ENCODE data around the gene GAB4. TPM values are rescaled to one million over a fixed set of nuclear protein-coding genes. Genes with fewer than 3 reads are reported as not detected.

Gene GAB4
- total and polyA plus RNA-seq, 2 of the 8 experiments (the other 6 are each of a cell fraction or from before 2014, with no cell fraction given), result 0.03 to 0.17 TPM

- H3K23me2 ChIP-seq (ENCODE audit: low read depth, low read length), result no peaks in the 10 kb centered on the region
- no peak overlapping the region for H2BK15ac ChIP-seq (ENCODE audit: low read length)
- no peak overlapping the region for H4K5ac ChIP-seq (ENCODE audit: insufficient read length, low read depth, low read length)
- no peak overlapping the region for H4K8ac ChIP-seq (ENCODE audit: extremely low read depth, insufficient read depth, low read length)
- no peak overlapping the region for H3K18ac ChIP-seq (ENCODE audit: extremely low read depth, low read length)
- CTCF ChIA-PET (ENCODE audit: partially characterized antibody), result interaction anchor here (0.6 to 1.2 kb wide), 2 partner anchors 12 to 165 kb away, joined by 3 read pairs; no protein-coding TSS in a partner anchor
- H3K14ac ChIP-seq (ENCODE audit: insufficient read length), result no peak overlapping the region
- peak in 1 of 2 experiments; percentile 19 for DNase-seq (ENCODE audit: low read depth in 1 of 2, low spot score in 2 of 2)
- H3K56ac ChIP-seq (replicated peaks; ENCODE audit: insufficient read length, low read depth, low read length), result no peak overlapping the region
- no peak overlapping the region for H3K4me2 ChIP-seq (ENCODE audit: insufficient read depth in 1 of 2, low read depth in 2 of 2, low read length in 2 of 2)
- H4K91ac ChIP-seq (replicated peaks; ENCODE audit: insufficient read length, low read length), result no peak overlapping the region
- no peak overlapping the region for H2AK5ac ChIP-seq (ENCODE audit: low read depth, low read length)
- no peaks in the 10 kb centered on the region for H3K79me2 ChIP-seq (ENCODE audit: control insufficient read depth in 1 of 2, insufficient read depth in 2 of 2, low read length in 2 of 2)
- no peak overlapping the region for H2AFZ ChIP-seq (ENCODE audit: low read length)
- no peak overlapping the region for H2BK120ac ChIP-seq (replicated peaks; ENCODE audit: low read depth, low read length)
- H3K23ac ChIP-seq (ENCODE audit: insufficient read length), result no peak overlapping the region
- no peaks in the 10 kb centered on the region for H4K20me1 ChIP-seq (replicated peaks in 1 of 2; ENCODE audit: control insufficient read depth in 1 of 2, insufficient read depth in 2 of 2, low read length in 2 of 2)
- H3K4me1 ChIP-seq (replicated peaks in 1 of 4; ENCODE audit: control insufficient read depth in 3 of 4, insufficient read depth in 4 of 4, low read length in 3 of 4), result no peaks in the 10 kb centered on the region
- H3K36me3 ChIP-seq (ENCODE audit: control insufficient read depth in 2 of 4, insufficient read depth in 4 of 4, low read length in 3 of 4), result no peaks in the 10 kb centered on the region
- no peak overlapping the region for H3K27ac ChIP-seq (ENCODE audit: low read depth, low read length)
- no peak overlapping the region for H2BK20ac ChIP-seq (ENCODE audit: low read length)
- H3K4ac ChIP-seq (replicated peaks; ENCODE audit: insufficient read length, low read depth, low read length), result no peak overlapping the region
- FAIRE-seq, result no peak
- no peaks in the 10 kb centered on the region for H3K79me1 ChIP-seq (ENCODE audit: low read depth, low read length)
- peaks cover 64 to 94% of the 10 kb centered on the region in 2 experiments for H3K9me3 ChIP-seq (ENCODE audit: insufficient read depth in 2 of 2, low read depth in 1 of 2, low read length in 1 of 2)
- POLR2A ChIA-PET (ENCODE audit: partially characterized antibody), result no interaction called here
- H2BK12ac ChIP-seq (ENCODE audit: low read depth, low read length), result no peak overlapping the region
- H3K9ac ChIP-seq (replicated peaks in 1 of 4; ENCODE audit: extremely low read depth in 1 of 4, low read depth in 3 of 4, low read length in 3 of 4), result no peak overlapping the region
- H3K4me3 ChIP-seq (ENCODE audit: extremely low read depth in 1 of 4, insufficient read depth in 2 of 4, low read depth in 3 of 4, low read length in 4 of 4), result no peak overlapping the region
- H3K27me3 ChIP-seq (replicated peaks in 1 of 4; ENCODE audit: control insufficient read depth in 3 of 4, extremely low read depth in 1 of 4, insufficient read depth in 3 of 4, low read length in 3 of 4), result no peaks in the 10 kb centered on the region; a peak in 1 of 7 replicates
- 80% methylated on average over 3 of the region's 3 CpGs; no CpG with 5 or more reads in 1 of the 2 experiments for WGBS, 2 experiments (ENCODE audit: extremely low coverage in 1 of 2, insufficient coverage in 1 of 2, insufficient read length in 1 of 2, insufficient replicate concordance in 2 of 2, low coverage in 1 of 2, low lambda C conversion rate in 2 of 2, missing lambda C conversion rate in 1 of 2)
- H2BK5ac ChIP-seq (ENCODE audit: low read depth, low read length), result no peak overlapping the region
- TF ChIP-seq SP4 (IDR thresholded peaks at IDR 0.05; ENCODE audit: low read length) (no peak), YY1 (IDR thresholded peaks at IDR 0.05; ENCODE audit: low read depth, low read length) (no peak), MAFK (IDR thresholded peaks at IDR 0.05; ENCODE audit: low read depth, low read length) (no peak), CBX8 (IDR thresholded peaks at IDR 0.05; ENCODE audit: borderline replicate concordance, low read depth, low read length) (no peak), ASH2L (IDR thresholded peaks at IDR 0.05; ENCODE audit: low read length) (no peak), TAF1 (IDR thresholded peaks at IDR 0.05; ENCODE audit: low read depth, low read length) (no peak), NRF1 (IDR thresholded peaks at IDR 0.05; ENCODE audit: low read depth, low read length) (no peak), TEAD4 (IDR thresholded peaks at IDR 0.05; ENCODE audit: low read depth, low read length) (no peak), ZNF274 (IDR thresholded peaks at IDR 0.05; ENCODE audit: borderline replicate concordance, extremely low read depth, low read length) (no peak)
- TF ChIP-seq, protein P1, sequence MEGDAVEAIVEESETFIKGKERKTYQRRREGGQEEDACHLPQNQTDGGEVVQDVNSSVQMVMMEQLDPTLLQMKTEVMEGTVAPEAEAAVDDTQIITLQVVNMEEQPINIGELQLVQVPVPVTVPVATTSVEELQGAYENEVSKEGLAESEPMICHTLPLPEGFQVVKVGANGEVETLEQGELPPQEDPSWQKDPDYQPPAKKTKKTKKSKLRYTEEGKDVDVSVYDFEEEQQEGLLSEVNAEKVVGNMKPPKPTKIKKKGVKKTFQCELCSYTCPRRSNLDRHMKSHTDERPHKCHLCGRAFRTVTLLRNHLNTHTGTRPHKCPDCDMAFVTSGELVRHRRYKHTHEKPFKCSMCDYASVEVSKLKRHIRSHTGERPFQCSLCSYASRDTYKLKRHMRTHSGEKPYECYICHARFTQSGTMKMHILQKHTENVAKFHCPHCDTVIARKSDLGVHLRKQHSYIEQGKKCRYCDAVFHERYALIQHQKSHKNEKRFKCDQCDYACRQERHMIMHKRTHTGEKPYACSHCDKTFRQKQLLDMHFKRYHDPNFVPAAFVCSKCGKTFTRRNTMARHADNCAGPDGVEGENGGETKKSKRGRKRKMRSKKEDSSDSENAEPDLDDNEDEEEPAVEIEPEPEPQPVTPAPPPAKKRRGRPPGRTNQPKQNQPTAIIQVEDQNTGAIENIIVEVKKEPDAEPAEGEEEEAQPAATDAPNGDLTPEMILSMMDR (IDR thresholded peaks at IDR 0.05; ENCODE audit: control extremely low read depth in 1 of 3, insufficient read depth in 1 of 3, low read depth in 1 of 3, low read length in 3 of 3), result no peak
- TF ChIP-seq, protein P2, sequence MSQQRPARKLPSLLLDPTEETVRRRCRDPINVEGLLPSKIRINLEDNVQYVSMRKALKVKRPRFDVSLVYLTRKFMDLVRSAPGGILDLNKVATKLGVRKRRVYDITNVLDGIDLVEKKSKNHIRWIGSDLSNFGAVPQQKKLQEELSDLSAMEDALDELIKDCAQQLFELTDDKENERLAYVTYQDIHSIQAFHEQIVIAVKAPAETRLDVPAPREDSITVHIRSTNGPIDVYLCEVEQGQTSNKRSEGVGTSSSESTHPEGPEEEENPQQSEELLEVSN (IDR thresholded peaks at IDR 0.05), result no peak
Measured at GRCh38 chr22:16960220-16960883, 47.7 kb downstream of the GAB4 start.

Measured in H1 (cell line).